ENCODE measurements around the gene KDM2A.
"Not testable (repeated sequence)": the region's sequence is repeated elsewhere in the genome, so short reads cannot be mapped to it uniquely, and the experiment has no call there.

KDM2A gene

GRCh38 chr11:67230406-67230805 lies 111.3 kb downstream of the KDM2A start:
- TF ChIP-seq, protein P1, sequence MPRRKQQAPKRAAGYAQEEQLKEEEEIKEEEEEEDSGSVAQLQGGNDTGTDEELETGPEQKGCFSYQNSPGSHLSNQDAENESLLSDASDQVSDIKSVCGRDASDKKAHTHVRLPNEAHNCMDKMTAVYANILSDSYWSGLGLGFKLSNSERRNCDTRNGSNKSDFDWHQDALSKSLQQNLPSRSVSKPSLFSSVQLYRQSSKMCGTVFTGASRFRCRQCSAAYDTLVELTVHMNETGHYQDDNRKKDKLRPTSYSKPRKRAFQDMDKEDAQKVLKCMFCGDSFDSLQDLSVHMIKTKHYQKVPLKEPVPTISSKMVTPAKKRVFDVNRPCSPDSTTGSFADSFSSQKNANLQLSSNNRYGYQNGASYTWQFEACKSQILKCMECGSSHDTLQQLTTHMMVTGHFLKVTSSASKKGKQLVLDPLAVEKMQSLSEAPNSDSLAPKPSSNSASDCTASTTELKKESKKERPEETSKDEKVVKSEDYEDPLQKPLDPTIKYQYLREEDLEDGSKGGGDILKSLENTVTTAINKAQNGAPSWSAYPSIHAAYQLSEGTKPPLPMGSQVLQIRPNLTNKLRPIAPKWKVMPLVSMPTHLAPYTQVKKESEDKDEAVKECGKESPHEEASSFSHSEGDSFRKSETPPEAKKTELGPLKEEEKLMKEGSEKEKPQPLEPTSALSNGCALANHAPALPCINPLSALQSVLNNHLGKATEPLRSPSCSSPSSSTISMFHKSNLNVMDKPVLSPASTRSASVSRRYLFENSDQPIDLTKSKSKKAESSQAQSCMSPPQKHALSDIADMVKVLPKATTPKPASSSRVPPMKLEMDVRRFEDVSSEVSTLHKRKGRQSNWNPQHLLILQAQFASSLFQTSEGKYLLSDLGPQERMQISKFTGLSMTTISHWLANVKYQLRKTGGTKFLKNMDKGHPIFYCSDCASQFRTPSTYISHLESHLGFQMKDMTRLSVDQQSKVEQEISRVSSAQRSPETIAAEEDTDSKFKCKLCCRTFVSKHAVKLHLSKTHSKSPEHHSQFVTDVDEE (CRISPR knock-in tag; IDR thresholded peaks at IDR 0.05): no peak
- TF ChIP-seq PPARA (CRISPR knock-in tag; IDR thresholded peaks at IDR 0.05; ENCODE audit: borderline replicate concordance): no peak
- TF ChIP-seq TCF4 (CRISPR knock-in tag; IDR thresholded peaks at IDR 0.05; ENCODE audit: borderline replicate concordance): no peak
- no peak for TF ChIP-seq ZNF565 (CRISPR knock-in tag; conservative IDR thresholded peaks at IDR 0.05; ENCODE audit: low read depth)
- no peak for TF ChIP-seq ESRRG (CRISPR knock-in tag; IDR thresholded peaks at IDR 0.05)
- no peak for TF ChIP-seq SNAI2 (CRISPR knock-in tag; IDR thresholded peaks at IDR 0.05)
- TF ChIP-seq ZC3H10 (CRISPR knock-in tag; IDR thresholded peaks at IDR 0.05): no peak
- no peak for TF ChIP-seq ZNF8 (CRISPR knock-in tag; IDR thresholded peaks at IDR 0.05)
- no peak for TF ChIP-seq ISL1 (CRISPR knock-in tag; IDR thresholded peaks at IDR 0.05)
- TF ChIP-seq, protein P2, sequence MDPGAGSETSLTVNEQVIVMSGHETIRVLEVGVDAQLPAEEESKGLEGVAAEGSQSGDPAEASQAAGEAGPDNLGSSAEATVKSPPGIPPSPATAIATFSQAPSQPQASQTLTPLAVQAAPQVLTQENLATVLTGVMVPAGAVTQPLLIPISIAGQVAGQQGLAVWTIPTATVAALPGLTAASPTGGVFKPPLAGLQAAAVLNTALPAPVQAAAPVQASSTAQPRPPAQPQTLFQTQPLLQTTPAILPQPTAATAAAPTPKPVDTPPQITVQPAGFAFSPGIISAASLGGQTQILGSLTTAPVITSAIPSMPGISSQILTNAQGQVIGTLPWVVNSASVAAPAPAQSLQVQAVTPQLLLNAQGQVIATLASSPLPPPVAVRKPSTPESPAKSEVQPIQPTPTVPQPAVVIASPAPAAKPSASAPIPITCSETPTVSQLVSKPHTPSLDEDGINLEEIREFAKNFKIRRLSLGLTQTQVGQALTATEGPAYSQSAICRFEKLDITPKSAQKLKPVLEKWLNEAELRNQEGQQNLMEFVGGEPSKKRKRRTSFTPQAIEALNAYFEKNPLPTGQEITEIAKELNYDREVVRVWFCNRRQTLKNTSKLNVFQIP (CRISPR knock-in tag; IDR thresholded peaks at IDR 0.05; ENCODE audit: borderline replicate concordance, low read depth): no peak
- no peak for TF ChIP-seq BACH2 (CRISPR knock-in tag; IDR thresholded peaks at IDR 0.05; ENCODE audit: borderline replicate concordance)
- no peak for TF ChIP-seq ZFP30 (CRISPR knock-in tag; IDR thresholded peaks at IDR 0.05)
- no peak for ATAC-seq

DNA sequence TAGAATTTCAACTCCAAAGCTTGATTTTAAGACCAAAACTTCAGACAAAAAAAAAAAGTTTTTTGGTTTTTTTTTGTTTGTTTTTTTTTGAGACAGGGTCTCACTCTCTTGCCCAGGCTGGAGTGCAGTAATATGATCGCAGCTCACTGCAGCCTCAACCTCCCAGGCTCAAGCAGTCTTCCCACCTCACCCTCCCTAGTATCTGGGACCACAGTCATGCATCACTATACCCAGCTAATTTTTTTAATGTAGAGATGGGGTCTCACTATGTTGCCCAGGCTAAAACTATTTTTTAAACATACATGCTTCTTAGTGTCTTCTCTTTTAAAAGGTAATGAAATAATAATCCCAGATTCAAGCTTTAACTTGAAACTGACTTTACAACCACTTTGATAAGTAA lies 111.8 kb downstream of the KDM2A start:
- TF ChIP-seq, protein P2 (CRISPR knock-in tag; IDR thresholded peaks at IDR 0.05; ENCODE audit: borderline replicate concordance, low read depth): no peak
- TF ChIP-seq ZFP30 (CRISPR knock-in tag; IDR thresholded peaks at IDR 0.05): no peak
- no peak for TF ChIP-seq TCF4 (CRISPR knock-in tag; IDR thresholded peaks at IDR 0.05; ENCODE audit: borderline replicate concordance)
- no peak for TF ChIP-seq ESRRG (CRISPR knock-in tag; IDR thresholded peaks at IDR 0.05)
- no peak for TF ChIP-seq ZC3H10 (CRISPR knock-in tag; IDR thresholded peaks at IDR 0.05)
- no peak for TF ChIP-seq ZNF565 (CRISPR knock-in tag; conservative IDR thresholded peaks at IDR 0.05; ENCODE audit: low read depth)
- no peak for TF ChIP-seq CSRNP3 (CRISPR knock-in tag; IDR thresholded peaks at IDR 0.05)
- no peak for TF ChIP-seq ZFP3 (CRISPR knock-in tag; IDR thresholded peaks at IDR 0.05)
- no peak for ATAC-seq

DNA sequence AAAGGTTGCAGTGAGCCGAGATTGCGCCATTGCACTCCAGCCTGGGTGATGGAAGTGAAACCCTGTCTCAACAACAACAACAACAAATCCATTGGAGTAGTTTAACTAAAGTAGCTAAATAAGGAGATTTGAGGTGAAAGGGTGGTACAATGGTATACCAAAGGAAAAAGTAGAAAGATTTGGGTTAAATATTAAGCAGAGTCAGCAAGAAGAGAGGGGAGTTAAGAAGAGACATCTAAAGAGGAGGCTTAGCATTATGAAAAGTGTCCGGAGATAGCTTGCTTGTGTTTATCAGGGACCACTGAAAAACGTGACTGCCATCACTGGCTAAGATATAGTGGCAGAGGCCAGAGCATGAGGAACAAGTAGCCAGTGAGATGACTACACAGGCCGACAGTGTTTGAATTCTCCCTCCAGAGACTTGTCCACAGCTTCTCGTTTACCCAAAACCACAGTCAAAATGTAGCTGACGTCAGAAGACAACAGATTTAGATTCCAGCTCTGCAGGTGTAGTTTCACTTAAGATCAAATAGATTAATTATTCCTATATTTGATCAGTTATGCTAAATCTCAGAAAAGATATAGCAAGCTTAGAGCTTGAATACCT lies 114.6 kb downstream of the KDM2A start:
- ATAC-seq: no peak
- TF ChIP-seq ARNTL (CRISPR knock-in tag; IDR thresholded peaks at IDR 0.05; ENCODE audit: borderline replicate concordance, low read depth) (no peak), PPARA (CRISPR knock-in tag; IDR thresholded peaks at IDR 0.05; ENCODE audit: borderline replicate concordance) (no peak), ESRRG (CRISPR knock-in tag; IDR thresholded peaks at IDR 0.05) (no peak), ZNF70 (CRISPR knock-in tag; IDR thresholded peaks at IDR 0.05) (no peak), ZFP3 (CRISPR knock-in tag; IDR thresholded peaks at IDR 0.05) (no peak), CREB5 (CRISPR knock-in tag; IDR thresholded peaks at IDR 0.05; ENCODE audit: low read depth) (no peak), ZFP30 (CRISPR knock-in tag; IDR thresholded peaks at IDR 0.05) (no peak), CSRNP3 (CRISPR knock-in tag; IDR thresholded peaks at IDR 0.05) (no peak), ZC3H10 (CRISPR knock-in tag; IDR thresholded peaks at IDR 0.05) (no peak), ZNF8 (CRISPR knock-in tag; IDR thresholded peaks at IDR 0.05) (no peak), SNAI2 (CRISPR knock-in tag; IDR thresholded peaks at IDR 0.05) (no peak), ISL1 (CRISPR knock-in tag; IDR thresholded peaks at IDR 0.05) (no peak), TCF4 (CRISPR knock-in tag; IDR thresholded peaks at IDR 0.05; ENCODE audit: borderline replicate concordance) (no peak), RARB (CRISPR knock-in tag; IDR thresholded peaks at IDR 0.05) (no peak), OSR1 (CRISPR knock-in tag; IDR thresholded peaks at IDR 0.05) (no peak)
- TF ChIP-seq, protein P1 (CRISPR knock-in tag; IDR thresholded peaks at IDR 0.05): no peak

- not testable (repeated sequence) for ATAC-seq
Observed at GRCh38 chr11:67234571-67234970, 115.5 kb downstream of the KDM2A start.

Data from SK-N-SH treated with all-trans-retinoic acid at 6 μM for 48 hours (cell line).